SKM-1 (cell line): Measurements from ENCODE around the gene CDC37L1.
"Not testable (repeated sequence)": the region's sequence is repeated elsewhere in the genome, so short reads cannot be mapped to it uniquely, and the experiment has no call there.

Experiments used
- DNase-seq: peaks from one replicate; lab custom pipeline; 2025; ENCODE audit not compliant: unreplicated experiment; lab: John Stamatoyannopoulos, UW

CDC37L1 gene

GRCh38 chr9:4750023-4750673 lies 70.8 kb downstream of the CDC37L1 start:
- peak; percentile 44 for DNase-seq

- not testable (repeated sequence) for DNase-seq
Measured at GRCh38 chr9:4754530-4754929, 75.2 kb downstream of the CDC37L1 start.

- no peak for DNase-seq
Measured at GRCh38 chr9:4755026-4755609, 75.7 kb downstream of the CDC37L1 start.

DNA sequence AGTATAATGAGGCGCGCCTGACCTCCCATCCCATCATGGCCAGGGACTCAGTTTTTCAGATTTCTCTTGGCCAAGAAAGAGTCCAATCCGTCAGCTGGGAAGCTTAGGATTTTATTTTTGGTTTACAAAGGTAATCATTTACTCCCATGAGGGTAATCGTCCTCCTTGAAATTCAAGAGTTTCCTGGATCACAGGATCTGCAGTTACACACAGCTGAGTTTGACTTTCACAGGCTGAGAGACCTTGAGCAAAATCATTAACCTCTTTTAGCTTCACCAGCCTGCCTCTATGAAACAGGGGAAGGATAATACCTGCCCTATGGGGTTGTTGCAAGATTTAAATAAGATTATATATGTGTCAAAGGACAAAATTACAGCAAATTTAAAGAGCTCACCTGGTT lies 77.1 kb downstream of the CDC37L1 start:
- DNase-seq = no peak
